ENCODE measurements around the gene SLC39A10.

SLC39A10 gene

GRCh38 chr2:195721042-195721441, 64.0 kb downstream of the SLC39A10 start:
- no peak for TF ChIP-seq CTCF (conservative IDR thresholded peaks at IDR 0.05; ENCODE audit: low read depth, low read length)
- DNase-seq (ENCODE audit: low read depth), result no peak
- H3K4me3 ChIP-seq (ENCODE audit: low read depth, low read length), result no peak overlapping the region

GRCh38 chr2:195722075-195722474, 65.0 kb downstream of the SLC39A10 start:
- DNase-seq (ENCODE audit: low read depth), result no peak
- no peak overlapping the region for H3K4me3 ChIP-seq (ENCODE audit: low read depth, low read length)
- TF ChIP-seq CTCF (conservative IDR thresholded peaks at IDR 0.05; ENCODE audit: low read depth, low read length), result no peak

GRCh38 chr2:195727106-195727505, 70.1 kb downstream of the SLC39A10 start:
- no peak for TF ChIP-seq CTCF (conservative IDR thresholded peaks at IDR 0.05; ENCODE audit: low read depth, low read length)
- no peak overlapping the region for H3K4me3 ChIP-seq (ENCODE audit: low read depth, low read length)
- no peak for DNase-seq (ENCODE audit: low read depth)

- DNase-seq (ENCODE audit: low read depth), result no peak
- TF ChIP-seq CTCF (conservative IDR thresholded peaks at IDR 0.05; ENCODE audit: low read depth, low read length), result no peak
- no peak overlapping the region for H3K4me3 ChIP-seq (ENCODE audit: low read depth, low read length)
Measured at GRCh38 chr2:195730912-195731311, 73.9 kb downstream of the SLC39A10 start.

- no peak for TF ChIP-seq CTCF (conservative IDR thresholded peaks at IDR 0.05; ENCODE audit: low read depth, low read length)
- no peak for DNase-seq (ENCODE audit: low read depth)
- H3K4me3 ChIP-seq (ENCODE audit: low read depth, low read length), result no peak overlapping the region
Measured at GRCh38 chr2:195732574-195732973, 75.5 kb downstream of the SLC39A10 start.

- no peak for TF ChIP-seq CTCF (conservative IDR thresholded peaks at IDR 0.05; ENCODE audit: low read depth, low read length)
- DNase-seq (ENCODE audit: low read depth), result no peak
- H3K4me3 ChIP-seq (ENCODE audit: low read depth, low read length), result no peak overlapping the region
Measured at GRCh38 chr2:195733831-195734230, 76.8 kb downstream of the SLC39A10 start.

- TF ChIP-seq CTCF (conservative IDR thresholded peaks at IDR 0.05; ENCODE audit: low read depth, low read length), result no peak
- peak; percentile 26 for DNase-seq (ENCODE audit: low read depth)
- H3K4me3 ChIP-seq (ENCODE audit: low read depth, low read length), result no peak overlapping the region
Measured at GRCh38 chr2:195734395-195734794, 77.4 kb downstream of the SLC39A10 start.
